Ovary (tissue), 9 donors: ENCODE results near the gene NAB2. TPM values are rescaled to one million over a fixed set of nuclear protein-coding genes. Genes with fewer than 3 reads are reported as not detected.

Experiments used
- DNase-seq, 5 donors: peaks; one replicate each; pipeline ENCODE4 v3.0.0-alpha.2; 2019 to 2020
- H3K27ac ChIP-seq, 2 donors: fragments of 200-600 bp; one replicate each; pipeline versions ENCODE4 v1.5.1 to v1.8.0; 2019 to 2022
- H3K27me3 ChIP-seq: fragments of 200-600 bp; one replicate; pipeline ENCODE4 v1.8.0; 2022
- H3K36me3 ChIP-seq: fragments of 200-600 bp; sonication (generic); one replicate; pipeline ENCODE4 v1.5.1; 2019
- H3K4me1 ChIP-seq: one replicate; pipeline ENCODE4 v1.8.1; 2013; ENCODE audit warnings: mild to moderate bottlenecking, moderate library complexity; ENCODE audit not compliant: insufficient read depth
- H3K4me3 ChIP-seq: fragments of 200-600 bp; sonication (generic); one replicate; pipeline ENCODE4 v1.5.1; 2017
- H3K9me3 ChIP-seq, 2 donors: fragments of 200-600 bp in 1 of 2; sonication (generic) in 1 of 2; one replicate each; pipeline versions ENCODE4 v1.5.1 to v1.8.1; 2013 to 2019; ENCODE audit warnings: mild to moderate bottlenecking in 1 of 2, moderate library complexity in 1 of 2
- CTCF ChIP-seq, 3 donors: fragments of 450-650 bp in 2 of 3; fragments of 200-600 bp in 1 of 3; IDR thresholded peaks; one replicate each; pipeline versions ENCODE4 v1.5.1 to v1.8.0; 2016 to 2022; ENCODE audit warnings: antibody characterized with exemption in 3 of 3, mild to moderate bottlenecking in 1 of 3
- EP300 ChIP-seq: sonication (generic); formaldehyde crosslinking; IDR thresholded peaks from one replicate; pipeline ENCODE4 v1.6.1; 2017; ENCODE audit warnings: antibody characterized with exemption
- POLR2A ChIP-seq: fragments of 450-650 bp; IDR thresholded peaks from one replicate; pipeline ENCODE4 v1.6.1; 2017; ENCODE audit warnings: antibody characterized with exemption, mild to moderate bottlenecking, moderate library complexity
- WGBS, 3 donors: extraction: QIAGEN DNeasy Blood & Tissue Kit in 1 of 3; methylation state at CpG; one replicate each; pipeline versions ENCODE4 v1.1.5 to v1.1.7; 2013 to 2017; 5-methylcytosine and 5-hydroxymethylcytosine counted together
- intact Hi-C, 4 donors: fragments of 100-400 bp; cut with DNase I; formaldehyde crosslinking; loops; one replicate each; pipeline versions ENCODE4 v1.11.0 to v1.15.1; 2022 to 2023
- polyA plus RNA-seq, 2 donors: library from polyadenylated mRNA; stranded (reverse); fragments of 200-250 nt in 1 of 2; fragments of 350-450 nt in 1 of 2; fragmentation: Illumina TruSeq in 1 of 2; extraction: RNeasy Lipid Tissue Mini Kit (QIAGEN cat#74804) in 1 of 2; gene quantifications; one replicate each; pipeline ENCODE4 v1.2.3, GENCODE V29; 2013 to 2014
- total RNA-seq, 7 donors: library from RNA; depleted of rRNA in 2 of 7; stranded (reverse); fragments of >200 nt in 2 of 7; fragmentation: NEBNext Ultra II Directional in 3 of 7; extraction: Animal tissue kit (Norgen Biotek cat#: 25700) in 3 of 7; gene quantifications; one replicate each; pipeline versions ENCODE4 v1.1.0 to v1.2.4, GENCODE V29; 2016 to 2023
- donor health status: DM: no; HTN: no; CAD: no; lungs with moderate emphysema.
- donor health status: DM: no; HTN: no; CAD: no.
- donor health status: Bipolar disorder and iron deficiency.
- donor health status: DM: yes; HTN: yes; CAD: no.
- donor health status: DM: no; HTN: no; CAD: no.
- donor health status: DM: yes; HTN: yes; CAD: no.

Gene NAB2
- total and polyA plus RNA-seq, 9 donors = 27.5 to 103 (median 47.4) TPM

- H3K4me1 ChIP-seq = peaks cover 37% of the 10 kb centered on the region
- TF ChIP-seq CTCF (IDR thresholded peaks at IDR 0.05) (no peak), POLR2A (no peak), EP300 (no peak)
- peak overlapping the region in 1 of 2 donors; percentile 70 for H3K27ac ChIP-seq
- no peaks in the 10 kb centered on the region for H3K9me3 ChIP-seq
- DNase-seq = peak; percentile 64 to 85 (median 68)
- H3K36me3 ChIP-seq = no peaks in the 10 kb centered on the region
- intact Hi-C loops = no loop called here
- no peaks in the 10 kb centered on the region for H3K27me3 ChIP-seq
- WGBS, 3 donors = 45 to 58% (median 45%) methylated on average over 13 of the region's 13 CpGs
- no peak overlapping the region for H3K4me3 ChIP-seq
Observed at GRCh38 chr12:57138526-57139272, 49.8 kb downstream of the NAB2 start.

- no peaks in the 10 kb centered on the region for H3K9me3 ChIP-seq
- H3K27ac ChIP-seq = peak overlapping the region in 1 of 2 donors; percentile 70
- intact Hi-C loops = no loop called here
- TF ChIP-seq EP300 (no peak), CTCF (IDR thresholded peaks at IDR 0.05) (no peak), POLR2A (no peak)
- WGBS, 3 donors = 63 to 71% (median 69%) methylated on average over 6 of the region's 6 CpGs
- no peak for DNase-seq
- H3K4me3 ChIP-seq = no peak overlapping the region
- no peaks in the 10 kb centered on the region for H3K36me3 ChIP-seq
- H3K27me3 ChIP-seq = no peaks in the 10 kb centered on the region
- peaks cover 31% of the 10 kb centered on the region for H3K4me1 ChIP-seq
Observed at GRCh38 chr12:57139796-57140649, 51.1 kb downstream of the NAB2 start.

GRCh38 chr12:57141249-57141648 is 52.3 kb downstream of the NAB2 start:
- H3K27me3 ChIP-seq = no peaks in the 10 kb centered on the region
- H3K9me3 ChIP-seq = no peaks in the 10 kb centered on the region
- H3K27ac ChIP-seq = peak overlapping the region in 1 of 2 donors; percentile 79
- intact Hi-C loops = no loop called here
- TF ChIP-seq CTCF (IDR thresholded peaks at IDR 0.05) (no peak), EP300 (no peak), POLR2A (no peak)
- H3K4me1 ChIP-seq = peaks cover 30% of the 10 kb centered on the region
- H3K36me3 ChIP-seq = no peaks in the 10 kb centered on the region
- DNase-seq = peak in 1 of 5 donors; percentile 33
- H3K4me3 ChIP-seq = no peak overlapping the region
- 74 to 77% (median 77%) methylated on average over 8 of the region's 8 CpGs for WGBS, 3 donors

DNA sequence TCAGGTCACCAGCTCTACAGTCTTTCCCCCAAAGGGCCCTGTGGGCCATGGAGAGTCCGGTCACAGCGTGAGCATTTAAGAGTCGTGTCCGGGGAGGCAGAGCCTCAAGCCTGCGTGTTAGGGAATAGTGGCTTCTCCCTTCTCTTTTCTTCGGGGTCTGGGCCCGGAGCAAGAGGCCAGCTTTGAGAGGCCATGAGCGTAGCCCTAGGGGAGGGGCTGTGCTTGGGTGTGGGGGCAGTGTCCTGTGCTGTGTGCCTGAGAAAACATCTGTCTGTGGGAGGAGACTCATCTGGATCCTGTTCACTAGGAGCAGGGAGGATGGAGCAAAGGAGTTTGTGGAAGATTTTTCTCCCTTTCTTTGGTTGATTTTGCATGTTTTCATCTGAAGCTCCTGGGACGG is 53.2 kb downstream of the NAB2 start:
- Histone ChIP-seq H3K27ac (peak overlapping the region; percentile 67 to 79), H3K4me1 (peaks cover 36% of the 10 kb centered on the region), H3K9me3 (no peaks in the 10 kb centered on the region), H3K36me3 (no peaks in the 10 kb centered on the region), H3K4me3 (no peak overlapping the region), H3K27me3 (no peaks in the 10 kb centered on the region)
- WGBS, 3 donors = 16 to 17% (median 17%) methylated on average over 9 of the region's 9 CpGs
- intact Hi-C loops = no loop called here
- peak; percentile 57 to 74 (median 63) for DNase-seq
- TF ChIP-seq EP300 (no peak), CTCF (IDR thresholded peaks at IDR 0.05) (no peak), POLR2A (no peak)
